ENCODE measurements around the gene IGFLR1. TPM values are rescaled to one million over a fixed set of nuclear protein-coding genes. Genes with fewer than 3 reads are reported as not detected.

The IGFLR1 gene
- total and polyA plus RNA-seq, 9 of the 15 experiments (the other 6 are each of a cell fraction or from before 2014, with no cell fraction given) = 1.0 to 14.3 (median 4.6) TPM

GRCh38 chr19:35733180-35734125 lies 8.8 kb downstream of the IGFLR1 start:
- in situ Hi-C loops (cut with MboI) = no loop called here

GRCh38 chr19:35732540-35733179 lies 9.6 kb downstream of the IGFLR1 start:
- Histone ChIP-seq H3K27ac (ENCODE audit: extremely low read depth, low read depth, low read length) (no peak overlapping the region), H3K9me3 (replicated peaks; ENCODE audit: control insufficient read depth, insufficient read depth, low read depth, low read length) (no peaks in the 10 kb centered on the region), H3K36me3 (ENCODE audit: control insufficient read depth, insufficient read depth, low read length) (peaks cover 97% of the 10 kb centered on the region; the same call in 2 of the 3 replicates), H3K9me1 (ENCODE audit: control insufficient read depth, insufficient read depth, low read length) (no peaks in the 10 kb centered on the region), H3K4me1 (replicated peaks in 1 of 2; ENCODE audit: control insufficient read depth in 2 of 2, insufficient read depth in 2 of 2, low read length in 2 of 2) (peaks cover 0 to 7% of the 10 kb centered on the region in 2 experiments; a peak in 2 of 5 replicates), H3K27me3 (ENCODE audit: control insufficient read depth in 2 of 2, insufficient read depth in 2 of 2, low read length in 2 of 2) (no peaks in the 10 kb centered on the region), H3K9ac (ENCODE audit: insufficient read depth in 1 of 2, low read depth in 2 of 2, low read length in 2 of 2) (no peak overlapping the region; a peak in 1 of 4 replicates), H4K20me1 (replicated peaks; ENCODE audit: control insufficient read depth, insufficient read depth, low read length) (0 out of 2 replicates have a peak, but pooled peaks cover 2% of the 10 kb centered on the region), H3K79me2 (ENCODE audit: control insufficient read depth, insufficient read depth, low read length) (no peaks in the 10 kb centered on the region), H3K4me2 (ENCODE audit: insufficient read depth, low read length) (no peak overlapping the region), H3K4me3 (no peak overlapping the region), H2AFZ (ENCODE audit: low read depth, low read length) (no peak overlapping the region)
- no TSS peak for BruUV-seq (replicated peaks)
- intact Hi-C loops (cut with micrococcal nuclease) = no loop called here
- ATAC-seq = no peak
- FAIRE-seq = no peak
- peak; percentile 58 for TF ChIP-seq POLR2G (IDR thresholded peaks at IDR 0.05; ENCODE audit: low read depth, low read length)
- TF ChIP-seq ATF7 (IDR thresholded peaks at IDR 0.05) = no peak
- TF ChIP-seq, protein P1, sequence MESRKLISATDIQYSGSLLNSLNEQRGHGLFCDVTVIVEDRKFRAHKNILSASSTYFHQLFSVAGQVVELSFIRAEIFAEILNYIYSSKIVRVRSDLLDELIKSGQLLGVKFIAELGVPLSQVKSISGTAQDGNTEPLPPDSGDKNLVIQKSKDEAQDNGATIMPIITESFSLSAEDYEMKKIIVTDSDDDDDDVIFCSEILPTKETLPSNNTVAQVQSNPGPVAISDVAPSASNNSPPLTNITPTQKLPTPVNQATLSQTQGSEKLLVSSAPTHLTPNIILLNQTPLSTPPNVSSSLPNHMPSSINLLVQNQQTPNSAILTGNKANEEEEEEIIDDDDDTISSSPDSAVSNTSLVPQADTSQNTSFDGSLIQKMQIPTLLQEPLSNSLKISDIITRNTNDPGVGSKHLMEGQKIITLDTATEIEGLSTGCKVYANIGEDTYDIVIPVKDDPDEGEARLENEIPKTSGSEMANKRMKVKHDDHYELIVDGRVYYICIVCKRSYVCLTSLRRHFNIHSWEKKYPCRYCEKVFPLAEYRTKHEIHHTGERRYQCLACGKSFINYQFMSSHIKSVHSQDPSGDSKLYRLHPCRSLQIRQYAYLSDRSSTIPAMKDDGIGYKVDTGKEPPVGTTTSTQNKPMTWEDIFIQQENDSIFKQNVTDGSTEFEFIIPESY (CRISPR knock-in tag; IDR thresholded peaks at IDR 0.05) = peak; percentile 15; the same call in 1 of the 2 replicates
- no peak for TF ChIP-seq DMBX1 (CRISPR knock-in tag; IDR thresholded peaks at IDR 0.05; ENCODE audit: borderline replicate concordance)
- WGBS (ENCODE audit: insufficient coverage, low coverage, missing lambda C conversion rate) = 92% methylated on average over 19 of the region's 25 CpGs
- ChIA-PET POLR2A (interaction anchor here (0.6 kb wide), 1 partner anchor 11 kb away, joined by 3 read pairs; no protein-coding TSS in a partner anchor), CTCF (ENCODE audit: low intra/inter-chr PET ratio) (no interaction called here)
- in situ Hi-C loops (cut with MboI) = no loop called here
- no peak for DNase-seq (ENCODE audit: extremely low read depth in 1 of 4, low spot score in 3 of 4)

More at GRCh38 chr19:35733180-35734125, 8.8 kb downstream of the IGFLR1 start:
- H3K79me2 ChIP-seq (ENCODE audit: control insufficient read depth, insufficient read depth, low read length) = no peaks in the 10 kb centered on the region
- no peak overlapping the region for H3K4me3 ChIP-seq
- H3K4me1 ChIP-seq (replicated peaks in 1 of 2; ENCODE audit: control insufficient read depth in 2 of 2, insufficient read depth in 2 of 2, low read length in 2 of 2) = peaks cover 0 to 12% of the 10 kb centered on the region in 2 experiments; a peak in 2 of 5 replicates
- ATAC-seq (no peak), FAIRE-seq (no peak), DNase-seq (ENCODE audit: extremely low read depth in 1 of 4, low spot score in 3 of 4) (no peak)
- WGBS (ENCODE audit: insufficient coverage, low coverage, missing lambda C conversion rate) = 93% methylated on average over 17 of the region's 35 CpGs
- H3K27me3 ChIP-seq (ENCODE audit: control insufficient read depth in 2 of 2, insufficient read depth in 2 of 2, low read length in 2 of 2) = no peaks in the 10 kb centered on the region
- intact Hi-C loops (cut with micrococcal nuclease) = no loop called here
- peaks cover 97% of the 10 kb centered on the region; the same call in 2 of the 3 replicates for H3K36me3 ChIP-seq (ENCODE audit: control insufficient read depth, insufficient read depth, low read length)
- no peak overlapping the region for H3K27ac ChIP-seq (ENCODE audit: extremely low read depth, low read depth, low read length)
- peak overlapping the region in 1 of 2 experiments; percentile 29; a peak in 2 of 4 replicates for H3K9ac ChIP-seq (ENCODE audit: insufficient read depth in 1 of 2, low read depth in 2 of 2, low read length in 2 of 2)
- POLR2A ChIA-PET = interaction anchor here (0.6 kb wide), 1 partner anchor 10 kb away, joined by 3 read pairs; no protein-coding TSS in a partner anchor
- no peak overlapping the region for H3K4me2 ChIP-seq (ENCODE audit: insufficient read depth, low read length)
- H2AFZ ChIP-seq (ENCODE audit: low read depth, low read length) = no peak overlapping the region
- CTCF ChIA-PET (ENCODE audit: low intra/inter-chr PET ratio) = no interaction called here
- TF ChIP-seq RBM22 (IDR thresholded peaks at IDR 0.05; ENCODE audit: low read depth, low read length, poor library complexity, severe bottlenecking) (peak; percentile 57), ZNF431 (CRISPR knock-in tag; IDR thresholded peaks at IDR 0.05) (no peak), POLR2G (IDR thresholded peaks at IDR 0.05; ENCODE audit: low read depth, low read length) (peak; percentile 54; the same call in 1 of the 2 replicates)
- H3K9me1 ChIP-seq (ENCODE audit: control insufficient read depth, insufficient read depth, low read length) = no peaks in the 10 kb centered on the region
- H3K9me3 ChIP-seq (replicated peaks; ENCODE audit: control insufficient read depth, insufficient read depth, low read depth, low read length) = no peaks in the 10 kb centered on the region
- H4K20me1 ChIP-seq (replicated peaks; ENCODE audit: control insufficient read depth, insufficient read depth, low read length) = no peaks in the 10 kb centered on the region
- no TSS peak for BruUV-seq (replicated peaks)
